SH-SY5Y (cell line): ENCODE measurements around the gene SPEF1.

Experiments used
- GATA2 ChIP-seq: IDR thresholded peaks from 2 replicates; pipeline ENCODE4 v1.6.1; 2011; ENCODE audit warnings: mild to moderate bottlenecking, low read depth, low read length
- GATA3 ChIP-seq: IDR thresholded peaks from 2 replicates; pipeline ENCODE4 v1.6.1; 2011; ENCODE audit warnings: low read depth, mild to moderate bottlenecking, low read length, moderate library complexity

DNA sequence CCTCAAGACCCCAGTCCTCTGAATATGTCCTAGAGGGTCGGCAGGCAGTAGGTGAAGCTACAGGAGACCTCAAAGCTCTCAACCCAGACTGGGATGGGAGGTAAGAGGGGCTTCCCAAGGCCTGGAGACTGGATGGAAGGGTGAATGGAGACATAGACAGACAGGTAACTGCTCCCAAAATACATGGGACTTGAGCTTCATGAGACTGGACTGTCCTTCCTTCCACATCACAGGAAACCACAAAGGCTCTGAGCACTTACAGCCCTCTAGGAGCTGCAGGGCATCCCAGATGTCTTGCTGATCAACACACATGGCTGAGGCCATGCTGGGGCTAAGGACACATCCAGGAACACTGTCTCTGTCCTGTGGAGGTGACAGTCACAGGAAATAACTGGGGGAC, 37.2 kb downstream of the SPEF1 start:
- no peak for TF ChIP-seq GATA2
- TF ChIP-seq GATA3: no peak
